HEK293 (cell line): ENCODE measurements around the gene DYNLL1.

Experiments used
- KLF10 ChIP-seq: fragments of 450-650 bp; IDR thresholded peaks from 2 replicates; pipeline ENCODE4 v1.5.1; 2018; ENCODE audit warnings: missing biosample characterization, mild to moderate bottlenecking, missing genetic modification characterization
- KLF8 ChIP-seq: fragments of 450-650 bp; formaldehyde crosslinking; IDR thresholded peaks from 2 replicates; pipeline ENCODE4 v1.5.1; 2016; ENCODE audit warnings: missing biosample characterization, missing genetic modification characterization
- MEIS1 ChIP-seq: sonication (generic); formaldehyde crosslinking; IDR thresholded peaks from 2 replicates; pipeline ENCODE4 v1.8.1; 2022; ENCODE audit warnings: missing genetic modification reagents, mild to moderate bottlenecking, borderline replicate concordance
- SP2 ChIP-seq: fragments of 450-650 bp; formaldehyde crosslinking; IDR thresholded peaks from 2 replicates; pipeline ENCODE4 v1.5.1; 2016; ENCODE audit warnings: missing biosample characterization, missing genetic modification characterization
- ZFP3 ChIP-seq: fragments of 450-650 bp; formaldehyde crosslinking; IDR thresholded peaks from 2 replicates; pipeline ENCODE4 v1.5.1; 2016; ENCODE audit warnings: low read depth, missing biosample characterization, missing genetic modification characterization
- ZNF175 ChIP-seq: fragments of 450-650 bp; formaldehyde crosslinking; IDR thresholded peaks from 2 replicates; pipeline ENCODE4 v1.5.1; 2016; ENCODE audit warnings: missing biosample characterization, missing genetic modification characterization
- ZNF292 ChIP-seq: fragments of 450-650 bp; formaldehyde crosslinking; IDR thresholded peaks from 2 replicates; pipeline ENCODE4 v1.5.1; 2016; ENCODE audit warnings: low read depth, missing biosample characterization, missing genetic modification characterization, borderline replicate concordance
- ZNF555 ChIP-seq: fragments of 450-650 bp; formaldehyde crosslinking; conservative IDR thresholded peaks from 2 replicates; pipeline ENCODE4 v1.5.1; 2017; ENCODE audit warnings: missing biosample characterization, mild to moderate bottlenecking, missing genetic modification characterization, inconsistent platforms
- ZNF785 ChIP-seq: fragments of 450-650 bp; formaldehyde crosslinking; IDR thresholded peaks from 2 replicates; pipeline ENCODE4 v1.5.1; 2016; ENCODE audit warnings: missing biosample characterization, missing genetic modification characterization
- ZNF792 ChIP-seq: fragments of 450-650 bp; formaldehyde crosslinking; IDR thresholded peaks from 2 replicates; pipeline ENCODE4 v1.5.1; 2016; ENCODE audit warnings: missing biosample characterization, missing genetic modification characterization
- TF ChIP-seq, protein P1 (sequence below): fragments of 450-650 bp; formaldehyde crosslinking; IDR thresholded peaks from 2 replicates; pipeline ENCODE4 v1.5.1; 2016; ENCODE audit warnings: missing biosample characterization, missing genetic modification characterization
- TF ChIP-seq, protein P2 (sequence below): fragments of 450-650 bp; formaldehyde crosslinking; IDR thresholded peaks from 2 replicates; pipeline ENCODE4 v1.5.1; 2016; ENCODE audit warnings: missing biosample characterization, missing genetic modification characterization, low read depth

DNA sequence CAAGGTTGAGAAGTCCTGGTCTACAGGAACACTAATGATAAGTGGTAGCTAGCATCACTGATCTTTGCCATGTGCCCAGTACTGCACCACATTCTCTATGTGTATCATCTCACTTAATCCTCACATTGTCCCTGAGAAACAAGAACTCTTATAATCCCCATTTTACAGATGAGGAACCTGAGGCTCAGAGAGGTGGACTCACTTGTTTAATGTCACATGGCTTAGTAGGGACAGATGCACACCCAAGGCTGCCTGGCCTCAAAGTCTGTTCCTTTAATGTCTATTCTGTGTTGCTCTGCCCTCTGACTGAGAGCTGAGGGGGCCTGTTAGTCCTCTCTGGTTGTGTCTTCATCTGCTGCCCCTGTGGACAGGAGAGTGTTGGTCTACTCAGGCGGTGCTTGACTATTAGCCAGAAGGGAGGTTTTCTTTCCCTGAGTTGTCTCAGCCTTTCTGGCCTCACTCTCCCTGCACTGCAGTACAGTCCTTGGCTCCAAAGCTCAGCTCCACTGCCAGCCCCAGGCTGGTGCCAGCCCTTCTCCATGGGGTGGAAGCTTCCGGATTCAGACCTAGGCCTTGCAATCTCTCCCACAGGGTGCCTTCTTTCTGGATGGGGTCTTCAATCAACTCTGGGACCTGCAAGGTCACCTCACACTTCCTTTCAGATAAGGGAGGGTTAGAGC is 4.9 kb upstream of the DYNLL1 start:
- TF ChIP-seq ZNF785 (tag by site-specific recombination) (no peak), KLF8 (tag by site-specific recombination) (no peak), KLF10 (tag by site-specific recombination) (no peak), ZNF292 (tag by site-specific recombination) (no peak), SP2 (tag by site-specific recombination) (no peak), ZNF792 (tag by site-specific recombination) (no peak), ZFP3 (tag by site-specific recombination) (no peak), ZNF555 (tag by site-specific recombination) (no peak), MEIS1 (CRISPR knock-in tag) (no peak), ZNF175 (tag by site-specific recombination) (no peak)
- TF ChIP-seq, protein P1, sequence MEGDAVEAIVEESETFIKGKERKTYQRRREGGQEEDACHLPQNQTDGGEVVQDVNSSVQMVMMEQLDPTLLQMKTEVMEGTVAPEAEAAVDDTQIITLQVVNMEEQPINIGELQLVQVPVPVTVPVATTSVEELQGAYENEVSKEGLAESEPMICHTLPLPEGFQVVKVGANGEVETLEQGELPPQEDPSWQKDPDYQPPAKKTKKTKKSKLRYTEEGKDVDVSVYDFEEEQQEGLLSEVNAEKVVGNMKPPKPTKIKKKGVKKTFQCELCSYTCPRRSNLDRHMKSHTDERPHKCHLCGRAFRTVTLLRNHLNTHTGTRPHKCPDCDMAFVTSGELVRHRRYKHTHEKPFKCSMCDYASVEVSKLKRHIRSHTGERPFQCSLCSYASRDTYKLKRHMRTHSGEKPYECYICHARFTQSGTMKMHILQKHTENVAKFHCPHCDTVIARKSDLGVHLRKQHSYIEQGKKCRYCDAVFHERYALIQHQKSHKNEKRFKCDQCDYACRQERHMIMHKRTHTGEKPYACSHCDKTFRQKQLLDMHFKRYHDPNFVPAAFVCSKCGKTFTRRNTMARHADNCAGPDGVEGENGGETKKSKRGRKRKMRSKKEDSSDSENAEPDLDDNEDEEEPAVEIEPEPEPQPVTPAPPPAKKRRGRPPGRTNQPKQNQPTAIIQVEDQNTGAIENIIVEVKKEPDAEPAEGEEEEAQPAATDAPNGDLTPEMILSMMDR (tag by site-specific recombination), result no peak
- TF ChIP-seq, protein P2, sequence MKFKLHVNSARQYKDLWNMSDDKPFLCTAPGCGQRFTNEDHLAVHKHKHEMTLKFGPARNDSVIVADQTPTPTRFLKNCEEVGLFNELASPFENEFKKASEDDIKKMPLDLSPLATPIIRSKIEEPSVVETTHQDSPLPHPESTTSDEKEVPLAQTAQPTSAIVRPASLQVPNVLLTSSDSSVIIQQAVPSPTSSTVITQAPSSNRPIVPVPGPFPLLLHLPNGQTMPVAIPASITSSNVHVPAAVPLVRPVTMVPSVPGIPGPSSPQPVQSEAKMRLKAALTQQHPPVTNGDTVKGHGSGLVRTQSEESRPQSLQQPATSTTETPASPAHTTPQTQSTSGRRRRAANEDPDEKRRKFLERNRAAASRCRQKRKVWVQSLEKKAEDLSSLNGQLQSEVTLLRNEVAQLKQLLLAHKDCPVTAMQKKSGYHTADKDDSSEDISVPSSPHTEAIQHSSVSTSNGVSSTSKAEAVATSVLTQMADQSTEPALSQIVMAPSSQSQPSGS (tag by site-specific recombination), result no peak
